Suprapubic skin (tissue), 3 donors: Measurements from ENCODE around the gene SCAMP4.

ENCODE experiments used
- CTCF ChIP-seq, 2 donors: fragments of 200-600 bp in 1 of 2; fragments of 450-650 bp in 1 of 2; sonication (generic) in 1 of 2; IDR thresholded peaks; one replicate each; pipeline ENCODE4 v1.5.1; 2016 to 2019; ENCODE audit warnings: antibody characterized with exemption in 2 of 2, mild to moderate bottlenecking in 1 of 2, moderate library complexity in 1 of 2
- POLR2A ChIP-seq, 2 donors: fragments of 450-650 bp; IDR thresholded peaks; one replicate each; pipeline ENCODE4 v1.6.1; 2017; ENCODE audit warnings: antibody characterized with exemption in 2 of 2, mild to moderate bottlenecking in 2 of 2, moderate library complexity in 2 of 2

- no peak for TF ChIP-seq CTCF (IDR thresholded peaks at IDR 0.05)
- TF ChIP-seq POLR2A (IDR thresholded peaks at IDR 0.05) = no peak
Measured at GRCh38 chr19:1921326-1921725, 16.1 kb downstream of the SCAMP4 start.
